ENCODE measurements around the gene NDFIP1.
A peak's percentile ranks its signal among the peaks of the same experiment; 100 is the strongest.
"Not testable (repeated sequence)": the region's sequence is repeated elsewhere in the genome, so short reads cannot be mapped to it uniquely, and the experiment has no call there.

Gene NDFIP1, protein sequence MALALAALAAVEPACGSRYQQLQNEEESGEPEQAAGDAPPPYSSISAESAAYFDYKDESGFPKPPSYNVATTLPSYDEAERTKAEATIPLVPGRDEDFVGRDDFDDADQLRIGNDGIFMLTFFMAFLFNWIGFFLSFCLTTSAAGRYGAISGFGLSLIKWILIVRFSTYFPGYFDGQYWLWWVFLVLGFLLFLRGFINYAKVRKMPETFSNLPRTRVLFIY

DNA sequence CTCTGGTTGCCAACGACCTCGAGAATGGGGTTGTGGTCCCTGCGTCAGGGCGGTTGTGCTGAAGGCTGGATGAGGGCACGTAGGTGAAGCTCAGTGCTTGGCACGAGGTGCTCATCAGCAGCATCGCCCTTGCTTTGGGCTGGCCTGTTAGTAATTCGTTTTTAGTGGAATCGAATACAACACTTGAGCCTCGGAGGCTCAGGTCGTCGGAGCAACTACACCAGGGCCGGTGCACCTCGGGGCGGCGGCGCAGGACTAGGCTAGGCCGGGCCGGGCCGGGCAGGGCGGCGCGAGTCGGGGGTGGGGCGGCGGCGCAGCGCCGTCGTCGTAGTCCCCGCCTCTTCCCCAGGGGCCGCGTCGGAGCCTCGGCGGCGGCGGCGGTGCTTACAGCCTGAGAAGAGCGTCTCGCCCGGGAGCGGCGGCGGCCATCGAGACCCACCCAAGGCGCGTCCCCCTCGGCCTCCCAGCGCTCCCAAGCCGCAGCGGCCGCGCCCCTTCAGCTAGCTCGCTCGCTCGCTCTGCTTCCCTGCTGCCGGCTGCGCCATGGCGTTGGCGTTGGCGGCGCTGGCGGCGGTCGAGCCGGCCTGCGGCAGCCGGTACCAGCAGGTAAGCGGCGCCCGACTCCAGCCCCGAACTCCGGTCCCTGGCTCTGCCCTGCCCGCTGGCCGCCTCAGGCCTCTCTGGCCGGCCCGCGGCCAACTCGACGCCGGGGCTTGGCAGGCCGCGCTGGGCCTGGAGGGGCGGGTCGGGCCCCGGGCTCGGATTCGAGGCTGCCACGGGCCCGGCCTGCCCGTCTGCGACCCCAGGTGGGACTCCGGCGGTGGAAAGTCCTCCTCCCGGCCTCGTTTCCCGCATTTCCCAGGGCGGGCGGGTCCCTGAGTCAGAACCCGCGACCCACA is at the start of gene NDFIP1:
Gene NDFIP1 (plus strand): TSS at position 348 of the 899 bp plus-strand sequence. CDS start 196 bp downstream, at position 544.
- peak; percentile 34 for DNase-seq

GRCh38 chr5:142059304-142059940 is 49.2 kb upstream of the NDFIP1 start:
- no peak for DNase-seq

DNA sequence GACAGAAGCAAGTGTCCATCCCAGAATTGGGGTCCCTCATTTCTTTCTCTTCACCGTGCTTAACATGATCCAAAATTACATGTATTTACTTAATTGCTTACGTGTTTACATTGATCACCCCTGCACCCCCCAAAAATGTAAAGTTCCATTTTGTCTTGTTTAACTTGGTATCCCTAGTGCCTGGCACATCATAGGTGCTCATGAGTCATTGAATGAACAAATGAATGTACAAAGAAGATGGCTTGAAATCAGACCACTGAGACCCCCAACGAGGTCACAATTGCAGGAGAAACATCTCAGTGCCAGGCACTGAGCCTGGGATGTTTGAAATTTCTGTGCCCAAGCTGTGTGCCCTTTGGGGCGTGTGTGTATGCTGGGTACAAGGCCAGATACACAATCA is 45.2 kb upstream of the NDFIP1 start:
- no peak for DNase-seq

DNA sequence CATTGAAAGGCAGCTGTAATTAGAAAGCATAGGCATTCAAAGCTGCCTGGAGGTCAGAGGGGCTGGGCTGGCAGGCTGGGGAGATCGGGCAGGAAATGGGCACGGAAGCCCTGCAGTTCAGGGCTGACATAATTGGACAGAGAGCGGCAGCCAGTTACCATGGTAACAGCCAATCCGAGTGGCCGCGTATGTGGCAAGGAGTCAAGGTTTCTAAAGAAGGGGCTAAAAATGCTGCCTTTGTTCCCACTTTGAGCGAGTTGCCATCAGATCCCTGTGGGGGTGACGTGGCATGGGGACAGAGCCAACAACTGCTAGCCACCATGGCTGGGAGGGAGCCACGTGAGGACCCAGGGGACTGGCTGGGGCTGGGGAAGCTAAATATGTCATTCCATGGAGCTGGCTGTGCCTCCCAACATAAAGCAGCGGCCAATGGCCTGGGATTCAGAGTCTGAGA is 44.7 kb upstream of the NDFIP1 start:
- peak; percentile 78 for DNase-seq

DNA sequence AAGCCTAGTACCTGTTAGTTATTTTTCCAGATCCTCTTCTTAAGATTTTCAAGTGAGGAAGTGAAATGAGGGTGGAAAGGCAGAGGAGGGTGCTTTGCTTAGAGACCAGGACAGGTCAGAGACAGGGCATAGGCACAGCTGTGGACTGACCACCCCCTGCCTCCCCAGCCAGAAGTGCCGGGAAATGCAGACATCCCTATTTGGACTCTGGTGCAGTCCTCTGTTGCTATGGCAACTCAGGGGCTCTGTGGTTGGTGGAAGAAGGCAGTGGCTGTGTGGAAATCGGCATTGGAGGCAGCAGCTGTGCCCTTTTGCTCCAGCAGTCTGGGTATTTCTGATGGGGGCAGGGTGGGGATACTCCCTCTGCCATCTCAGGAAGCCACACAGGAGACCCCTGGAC is 43.3 kb upstream of the NDFIP1 start:
- no peak for DNase-seq

DNA sequence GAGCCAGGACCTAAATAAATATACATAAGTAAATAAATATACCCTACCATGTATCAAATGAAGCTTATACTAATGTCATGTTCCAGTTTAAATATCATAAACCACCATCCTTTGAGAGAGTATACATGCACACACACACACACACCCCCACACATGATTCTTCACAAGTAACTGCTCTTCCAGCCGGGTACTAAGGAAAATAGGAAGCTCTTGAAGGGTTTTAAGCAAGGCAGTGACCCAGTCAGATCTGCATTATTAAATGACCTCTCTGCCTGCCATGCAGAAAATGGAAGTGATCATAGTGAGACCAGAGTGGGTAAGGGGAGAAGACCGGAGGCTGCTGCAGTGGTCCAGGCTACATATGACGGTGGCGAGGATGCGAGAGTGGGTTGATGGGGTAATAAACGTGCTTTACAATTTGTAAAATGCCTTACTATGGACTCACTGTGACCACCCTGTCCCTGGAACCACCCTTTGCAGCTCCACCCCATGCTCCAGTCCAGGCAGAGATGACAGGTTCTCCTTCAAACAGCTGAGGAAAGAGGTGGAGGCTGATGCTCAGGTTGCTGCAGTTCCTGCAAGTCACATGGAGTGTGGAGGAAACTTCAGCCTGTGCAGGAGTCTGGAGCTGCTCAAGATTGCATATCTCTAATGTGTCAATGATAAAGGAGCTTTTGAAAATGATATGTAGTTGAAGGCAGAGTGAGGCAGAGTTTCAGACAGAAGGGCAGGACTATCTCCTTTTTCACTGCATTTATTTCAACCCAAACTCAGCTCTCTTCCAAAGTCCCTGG is 38.8 kb upstream of the NDFIP1 start:
- DNase-seq: no peak

- DNase-seq: no peak
These were observed 37.8 kb upstream of the NDFIP1 start for GRCh38 chr5:142070734-142071133.

DNA sequence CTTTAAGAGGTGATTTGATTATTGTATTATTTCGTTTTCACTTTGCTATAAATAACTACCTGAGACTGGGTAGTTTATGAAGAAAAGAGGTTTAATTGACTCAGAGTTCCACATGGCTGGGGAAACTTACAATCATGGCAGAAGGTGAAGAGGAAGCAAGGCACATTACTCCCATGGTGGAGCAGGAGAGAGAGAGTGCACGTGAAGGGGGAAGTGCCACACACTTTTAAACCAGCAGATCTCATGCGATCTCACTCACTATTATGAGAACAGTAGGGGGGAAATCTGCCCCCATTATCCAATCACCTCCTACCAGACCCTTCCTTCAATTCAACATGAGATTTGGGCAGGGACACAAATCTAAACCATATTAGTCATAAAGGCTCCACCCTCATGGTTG is 36.1 kb upstream of the NDFIP1 start:
- DNase-seq: no peak

- no peak for DNase-seq
These were observed 35.1 kb upstream of the NDFIP1 start for GRCh38 chr5:142073362-142073988.

GRCh38 chr5:142074006-142074405 is 34.6 kb upstream of the NDFIP1 start:
- no peak for DNase-seq

DNA sequence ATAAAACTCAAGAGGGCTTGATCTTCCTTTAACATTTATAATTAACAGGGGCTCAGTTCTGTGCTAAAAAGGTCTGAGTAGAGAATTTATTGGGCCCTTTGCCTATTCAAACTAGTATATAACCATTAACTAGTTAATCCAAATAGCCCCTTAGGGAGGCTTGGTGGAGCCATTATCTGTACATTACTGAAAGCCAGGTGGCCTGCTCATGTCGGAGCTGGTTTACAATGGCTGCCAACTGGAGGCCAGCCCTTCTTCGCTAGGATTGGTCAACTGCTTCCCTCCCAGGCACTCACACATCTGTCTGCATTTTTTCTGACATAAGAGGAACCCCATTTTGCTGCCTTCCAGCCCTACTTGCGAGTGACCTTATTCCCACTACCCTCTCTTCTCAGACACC is 30.4 kb upstream of the NDFIP1 start:
- DNase-seq: peak; percentile 78

DNA sequence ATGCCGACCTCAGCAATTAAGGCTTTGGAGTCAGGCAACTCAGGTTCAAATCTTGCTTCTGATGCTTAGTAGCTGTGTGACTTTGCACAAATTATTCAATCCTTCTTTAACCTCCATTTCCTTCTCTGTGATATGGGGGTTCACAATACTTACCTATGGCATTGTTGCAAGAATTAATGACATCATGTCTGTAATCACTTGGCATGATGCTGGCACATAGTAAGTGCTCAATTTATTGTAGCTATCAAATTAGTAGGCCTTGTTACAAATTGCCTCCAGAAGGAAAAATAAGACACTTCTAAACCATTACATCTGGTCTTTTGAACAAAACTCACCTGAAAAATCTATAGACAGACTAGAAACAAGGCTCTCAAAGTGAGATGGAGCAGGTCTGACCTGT is 29.9 kb upstream of the NDFIP1 start:
- DNase-seq: no peak

DNA sequence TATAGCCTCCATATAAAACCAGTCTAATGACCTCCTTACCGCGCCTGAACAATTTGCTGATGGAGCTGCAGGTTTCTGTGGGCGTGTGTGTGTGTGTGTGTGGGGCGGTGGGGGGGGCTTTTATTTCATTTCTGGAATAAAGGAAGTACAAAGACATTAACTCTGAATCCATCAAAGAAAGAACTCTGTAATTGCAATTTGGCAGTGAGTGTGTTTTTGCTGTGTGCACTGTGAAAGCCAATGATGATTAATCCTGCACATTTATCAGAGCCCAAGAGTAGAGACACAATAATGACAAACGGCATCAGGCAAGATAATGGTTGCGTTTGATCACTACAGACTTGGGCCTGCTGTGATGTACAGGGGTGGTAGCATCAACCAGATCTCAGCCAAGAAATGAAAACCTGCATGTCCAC is 29.3 kb upstream of the NDFIP1 start:
- DNase-seq: peak; percentile 68

- no peak for DNase-seq
These were observed 28.3 kb upstream of the NDFIP1 start for GRCh38 chr5:142080248-142080647.

- no peak for DNase-seq
These were observed 26.3 kb upstream of the NDFIP1 start for GRCh38 chr5:142082182-142082781.

GRCh38 chr5:142086229-142086628 is 22.4 kb upstream of the NDFIP1 start:
- no peak for DNase-seq

DNA sequence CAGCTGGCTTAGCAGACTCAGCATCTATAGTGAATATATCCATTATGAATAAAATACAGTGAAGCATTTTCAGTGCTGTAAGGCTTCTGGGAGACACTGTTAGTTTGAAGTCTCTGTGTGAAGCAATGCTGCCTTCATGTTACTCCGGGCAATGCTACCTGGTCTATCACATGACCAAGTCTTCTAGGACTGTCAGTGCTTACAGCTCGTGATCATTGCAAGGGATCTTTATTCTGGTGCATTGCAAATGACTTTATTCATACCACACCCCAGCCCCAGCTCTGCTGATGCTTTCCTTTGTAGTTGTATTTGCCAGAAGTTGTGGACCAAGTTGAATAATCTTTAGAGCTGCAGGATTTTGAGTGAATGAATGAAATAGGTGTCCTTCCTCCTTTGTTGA is 21.9 kb upstream of the NDFIP1 start:
- DNase-seq: no peak

- no peak for DNase-seq
These were observed 20.5 kb upstream of the NDFIP1 start for GRCh38 chr5:142087920-142088679.

DNA sequence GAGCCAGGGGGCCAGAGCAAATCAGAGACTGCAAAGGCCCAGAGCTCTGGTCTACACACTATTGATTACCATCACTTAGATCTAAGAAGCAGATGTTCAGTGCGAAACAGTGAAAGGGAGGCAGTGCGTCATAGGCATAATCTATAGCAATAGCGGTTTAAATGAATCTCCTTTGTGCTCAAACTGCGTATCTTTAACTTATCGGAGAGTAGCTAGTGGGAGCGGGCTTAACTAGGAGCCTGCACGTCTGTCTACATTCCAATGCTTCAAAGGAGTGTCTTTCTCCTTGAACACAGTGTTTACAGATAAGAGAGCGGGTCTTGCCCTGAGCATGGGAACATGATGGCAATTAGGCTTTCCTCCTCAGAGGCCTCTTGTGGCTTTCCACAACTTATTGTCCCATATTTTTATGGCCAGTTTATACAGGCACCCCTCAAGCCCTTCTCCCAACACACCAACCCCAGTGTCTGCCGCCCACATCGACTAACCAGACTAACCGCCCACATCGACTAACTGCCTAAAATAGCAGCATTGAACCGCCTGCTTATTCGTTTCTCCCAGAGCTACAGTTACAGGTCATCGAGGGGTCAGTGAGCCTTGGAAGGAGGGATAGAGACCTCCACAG is 19.6 kb upstream of the NDFIP1 start:
- DNase-seq: not testable (repeated sequence)

GRCh38 chr5:142091012-142091411 is 17.6 kb upstream of the NDFIP1 start:
- no peak for DNase-seq

- DNase-seq: no peak
These were observed 16.7 kb upstream of the NDFIP1 start for GRCh38 chr5:142091922-142092321.
